Vagina (tissue), 2 donors: Measurements from ENCODE around the gene RPL7L1.

Experiments used
- POLR2A ChIP-seq, 2 donors: fragments of 450-650 bp; IDR thresholded peaks; one replicate each; pipeline ENCODE4 v1.6.1; 2017; ENCODE audit warnings: antibody characterized with exemption in 2 of 2, mild to moderate bottlenecking in 2 of 2, moderate library complexity in 2 of 2
- POLR2AphosphoS5 ChIP-seq, 2 donors: sonication (generic); formaldehyde crosslinking; IDR thresholded peaks; one replicate each; pipeline ENCODE4 v1.9.0; 2017; ENCODE audit warnings: antibody characterized with exemption in 2 of 2, mild to moderate bottlenecking in 2 of 2, low read depth in 1 of 2; ENCODE audit not compliant: insufficient read depth in 1 of 2
- TF ChIP-seq, protein P1 (sequence below), 3 experiments: fragments of 450-650 bp in 2 of 3; fragments of 200-600 bp in 1 of 3; sonication (generic) in 1 of 3; IDR thresholded peaks; one replicate each; pipeline ENCODE4 v1.5.1; 2017 to 2019; ENCODE audit warnings: antibody characterized with exemption in 3 of 3, mild to moderate bottlenecking in 2 of 3, moderate library complexity in 2 of 3

DNA sequence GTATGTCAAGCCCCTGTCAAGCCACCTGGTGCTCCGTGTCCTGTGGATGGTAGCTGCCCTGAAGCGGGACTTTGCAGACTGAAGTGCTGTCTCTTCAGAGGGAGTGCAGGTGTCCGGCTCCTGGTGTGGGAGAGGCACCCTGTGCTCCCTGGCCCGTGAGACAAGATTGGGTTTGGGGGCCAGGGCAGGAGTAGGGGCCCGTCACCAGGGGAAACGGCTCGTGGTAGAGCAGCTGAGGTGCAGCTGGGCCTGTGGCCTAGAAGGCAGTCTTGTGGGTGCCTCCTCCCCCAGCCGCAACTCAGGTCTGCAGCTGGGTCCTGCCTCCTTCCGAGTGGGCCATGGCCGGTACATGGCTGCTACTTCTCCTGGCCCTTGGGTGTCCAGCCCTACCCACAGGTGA lies 36.3 kb downstream of the RPL7L1 start, which contains the start of gene PTCRA:
- TF ChIP-seq, protein P1, sequence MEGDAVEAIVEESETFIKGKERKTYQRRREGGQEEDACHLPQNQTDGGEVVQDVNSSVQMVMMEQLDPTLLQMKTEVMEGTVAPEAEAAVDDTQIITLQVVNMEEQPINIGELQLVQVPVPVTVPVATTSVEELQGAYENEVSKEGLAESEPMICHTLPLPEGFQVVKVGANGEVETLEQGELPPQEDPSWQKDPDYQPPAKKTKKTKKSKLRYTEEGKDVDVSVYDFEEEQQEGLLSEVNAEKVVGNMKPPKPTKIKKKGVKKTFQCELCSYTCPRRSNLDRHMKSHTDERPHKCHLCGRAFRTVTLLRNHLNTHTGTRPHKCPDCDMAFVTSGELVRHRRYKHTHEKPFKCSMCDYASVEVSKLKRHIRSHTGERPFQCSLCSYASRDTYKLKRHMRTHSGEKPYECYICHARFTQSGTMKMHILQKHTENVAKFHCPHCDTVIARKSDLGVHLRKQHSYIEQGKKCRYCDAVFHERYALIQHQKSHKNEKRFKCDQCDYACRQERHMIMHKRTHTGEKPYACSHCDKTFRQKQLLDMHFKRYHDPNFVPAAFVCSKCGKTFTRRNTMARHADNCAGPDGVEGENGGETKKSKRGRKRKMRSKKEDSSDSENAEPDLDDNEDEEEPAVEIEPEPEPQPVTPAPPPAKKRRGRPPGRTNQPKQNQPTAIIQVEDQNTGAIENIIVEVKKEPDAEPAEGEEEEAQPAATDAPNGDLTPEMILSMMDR (IDR thresholded peaks at IDR 0.05) = no peak
- TF ChIP-seq POLR2A (IDR thresholded peaks at IDR 0.05) = no peak
- no peak for TF ChIP-seq POLR2AphosphoS5 (IDR thresholded peaks at IDR 0.05; ENCODE audit: insufficient read depth in 1 of 2, low read depth in 1 of 2)
